H9 (cell line): ENCODE data around the gene CENPC. TPM values are rescaled to one million over a fixed set of nuclear protein-coding genes. Genes with fewer than 3 reads are reported as not detected.

ENCODE experiments used
- DNase-seq: peaks from one replicate; pipeline ENCODE4 v3.0.0-alpha.2; 2017
- H2AFZ ChIP-seq: one replicate; pipeline ENCODE4 v1.6.1; 2013; ENCODE audit warnings: mild to moderate bottlenecking, low read length, control low read depth, moderate library complexity
- H2AK5ac ChIP-seq: 2 replicates; pipeline ENCODE4 v1.6.1; 2013; ENCODE audit warnings: low read length, control low read depth, mixed read lengths; ENCODE audit not compliant: insufficient read length
- H2BK120ac ChIP-seq: one replicate; pipeline ENCODE4 v1.6.1; 2013; ENCODE audit warnings: low read depth, mild to moderate bottlenecking, low read length, control low read depth, inconsistent platforms; ENCODE audit not compliant: poor library complexity, severe bottlenecking
- H2BK12ac ChIP-seq: 2 replicates; pipeline ENCODE4 v1.6.1; 2013; ENCODE audit warnings: low read length, control low read depth, mixed read lengths, low read depth; ENCODE audit not compliant: insufficient read length
- H2BK15ac ChIP-seq: 2 replicates; pipeline ENCODE4 v1.6.1; 2013; ENCODE audit warnings: low read depth, low read length, control low read depth
- H2BK20ac ChIP-seq: one replicate; pipeline ENCODE4 v1.6.1; 2013; ENCODE audit warnings: low read depth, mild to moderate bottlenecking, low read length, control low read depth, inconsistent platforms; ENCODE audit not compliant: poor library complexity, severe bottlenecking
- H2BK5ac ChIP-seq: 2 replicates; pipeline ENCODE4 v1.6.1; 2013; ENCODE audit warnings: low read length, control low read depth, mixed read lengths; ENCODE audit not compliant: insufficient read length
- H3K14ac ChIP-seq: 2 replicates; pipeline ENCODE4 v1.6.1; 2013; ENCODE audit warnings: low read length, control low read depth; ENCODE audit not compliant: insufficient read depth
- H3K18ac ChIP-seq: 2 replicates; pipeline ENCODE4 v1.6.1; 2013; ENCODE audit warnings: low read depth, mild to moderate bottlenecking, mixed read lengths, low read length, control low read depth; ENCODE audit not compliant: insufficient read length
- H3K23ac ChIP-seq: 2 replicates; pipeline ENCODE4 v1.6.1; 2013; ENCODE audit warnings: low read length, control low read depth, mixed read lengths, low read depth; ENCODE audit not compliant: insufficient read length
- H3K23me2 ChIP-seq: 2 replicates; pipeline ENCODE4 v1.6.1; 2013; ENCODE audit warnings: low read depth, mild to moderate bottlenecking, mixed read lengths, low read length, control low read depth; ENCODE audit not compliant: insufficient read length, poor library complexity, severe bottlenecking
- H3K27ac ChIP-seq: 2 replicates; pipeline ENCODE4 v1.5.1; 2013; ENCODE audit warnings: low read length, control low read depth, mixed read lengths, low read depth; ENCODE audit not compliant: insufficient read length
- H3K27me3 ChIP-seq: 2 replicates; pipeline ENCODE4 v1.6.1; 2013; ENCODE audit warnings: low read length, control low read depth, inconsistent platforms; ENCODE audit not compliant: insufficient read depth
- H3K4ac ChIP-seq: 2 replicates; pipeline ENCODE4 v1.6.1; 2013; ENCODE audit warnings: low read depth, mild to moderate bottlenecking, control low read depth, inconsistent platforms, low read length, moderate library complexity
- H3K4me1 ChIP-seq: 2 replicates; pipeline ENCODE4 v1.6.1; 2013; ENCODE audit warnings: low read length, control low read depth, inconsistent platforms; ENCODE audit not compliant: insufficient read depth
- H3K4me2 ChIP-seq: 2 replicates; pipeline ENCODE4 v1.6.1; 2013; ENCODE audit warnings: low read length, control low read depth, mixed read lengths; ENCODE audit not compliant: insufficient read length, insufficient read depth
- H3K56ac ChIP-seq: 2 replicates; pipeline ENCODE4 v1.6.1; 2013; ENCODE audit warnings: low read depth, mild to moderate bottlenecking, mixed read lengths, low read length, control low read depth; ENCODE audit not compliant: insufficient read length
- H3K79me1 ChIP-seq: 2 replicates; pipeline ENCODE4 v1.6.1; 2013; ENCODE audit warnings: low read depth, mild to moderate bottlenecking, moderate library complexity, low read length, control low read depth, inconsistent platforms; ENCODE audit not compliant: insufficient read depth, poor library complexity, severe bottlenecking
- H3K79me2 ChIP-seq: 2 replicates; pipeline ENCODE4 v1.6.1; 2013; ENCODE audit warnings: low read length, control low read depth, inconsistent platforms; ENCODE audit not compliant: insufficient read depth
- H3K9ac ChIP-seq: 2 replicates; pipeline ENCODE4 v1.6.1; 2013; ENCODE audit warnings: low read length, control low read depth, mixed read lengths; ENCODE audit not compliant: insufficient read length; ENCODE audit errors: extremely low read depth
- H3K9me3 ChIP-seq: one replicate; pipeline ENCODE4 v1.6.1; 2013; ENCODE audit warnings: low read depth, low read length, inconsistent platforms; ENCODE audit not compliant: control insufficient read depth
- H3T11ph ChIP-seq: one replicate; pipeline ENCODE4 v1.6.1; 2013; ENCODE audit warnings: mild to moderate bottlenecking, low read length, control low read depth, inconsistent platforms
- H4K20me1 ChIP-seq: one replicate; pipeline ENCODE4 v1.6.1; 2013; ENCODE audit not compliant: control insufficient read depth, insufficient read length, insufficient read depth
- H4K5ac ChIP-seq: 2 replicates; pipeline ENCODE4 v1.6.1; 2013; ENCODE audit warnings: low read depth, mild to moderate bottlenecking, mixed read lengths, low read length, control low read depth; ENCODE audit not compliant: insufficient read length
- H4K8ac ChIP-seq: replicated peaks from 2 replicates; pipeline ENCODE4 v1.6.1; 2013; ENCODE audit warnings: low read length, control low read depth, mixed read lengths, low read depth; ENCODE audit not compliant: insufficient read length
- H4K91ac ChIP-seq: 2 replicates; pipeline ENCODE4 v1.6.1; 2013; ENCODE audit warnings: low read depth, mild to moderate bottlenecking, moderate library complexity, mixed read lengths, low read length, control low read depth; ENCODE audit not compliant: insufficient read length
- H3K27ac Mint-ChIP-seq, 3 experiments: 2 replicates in 2 of 3; 3 replicates in 1 of 3; pipeline ENCODE4 v1.8.0; 2020 to 2021; ENCODE audit warnings: mixed read lengths in 3 of 3, mild to moderate bottlenecking in 1 of 3, moderate library complexity in 1 of 3
- H3K27me3 Mint-ChIP-seq: 2 replicates; pipeline ENCODE4 v1.8.0; 2021; ENCODE audit warnings: low read depth, mild to moderate bottlenecking, moderate library complexity, mixed read lengths
- H3K36me3 Mint-ChIP-seq, 3 experiments: 2 replicates in 2 of 3; 3 replicates in 1 of 3; pipeline ENCODE4 v1.8.0; 2020 to 2021; ENCODE audit warnings: low read depth in 3 of 3, mixed read lengths in 3 of 3; ENCODE audit not compliant: insufficient read depth in 1 of 3
- H3K4me1 Mint-ChIP-seq, 2 experiments: 2 replicates each; pipeline ENCODE4 v1.8.0; 2020; ENCODE audit warnings: mixed read lengths in 2 of 2
- H3K4me3 Mint-ChIP-seq, 2 experiments: 2 replicates in 1 of 2; 3 replicates in 1 of 2; pipeline ENCODE4 v1.8.0; 2020 to 2021; ENCODE audit warnings: mild to moderate bottlenecking in 2 of 2, mixed read lengths in 2 of 2, moderate library complexity in 1 of 2
- H3K9me3 Mint-ChIP-seq, 2 experiments: 2 replicates in 1 of 2; 3 replicates in 1 of 2; pipeline ENCODE4 v1.8.0; 2020; ENCODE audit warnings: mild to moderate bottlenecking in 2 of 2, mixed read lengths in 2 of 2, moderate library complexity in 1 of 2
- CTCF ChIP-seq: fragments of 200-600 bp; sonication (generic); conservative IDR thresholded peaks from 3 replicates; pipeline ENCODE4 v1.8.0; 2021; ENCODE audit warnings: antibody characterized with exemption, mild to moderate bottlenecking
- WGBS: extraction: QIAGEN DNeasy Blood & Tissue Kit; methylation state at CpG from one replicate; pipeline ENCODE4 v1.1.7; 2013; ENCODE audit warnings: missing lambda C conversion rate, low lambda C conversion rate, mixed read lengths; ENCODE audit not compliant: insufficient read length; ENCODE audit errors: extremely low coverage; 5-methylcytosine and 5-hydroxymethylcytosine counted together
- total RNA-seq: library from RNA; stranded (reverse); gene quantifications from 2 replicates; pipeline ENCODE4 v1.2.1, GENCODE V29; 2021

Gene CENPC
- total RNA-seq, 1 experiment from 2014 or later, result 18.8 TPM

DNA sequence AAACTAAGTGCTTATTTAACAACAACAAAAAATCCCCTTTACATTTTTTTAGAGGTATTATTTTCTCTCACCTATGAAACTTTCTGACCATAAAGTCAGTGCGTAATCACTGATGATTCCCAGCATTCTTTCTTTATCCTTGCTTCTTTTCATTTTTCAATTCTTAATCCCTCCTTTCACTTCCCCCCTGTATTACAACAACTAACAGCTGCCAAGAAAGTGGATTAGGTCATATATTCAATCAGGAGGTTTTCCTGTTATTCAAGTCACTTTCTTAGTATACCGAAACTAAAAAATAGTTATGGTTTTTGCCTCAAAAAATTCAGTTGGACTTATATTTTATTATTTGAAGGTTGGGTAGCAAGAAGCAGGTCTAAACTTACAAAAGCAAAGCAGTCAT is 11.1 kb upstream of the CENPC start:
- no peaks in the 10 kb centered on the region for H3K4me1 ChIP-seq
- H3K9ac ChIP-seq, result no peak overlapping the region
- Mint-ChIP-seq H3K4me3 (no peak overlapping the region), H3K27me3 (no peaks in the 10 kb centered on the region), H3K4me1 (peaks cover 5% of the 10 kb centered on the region in 2 experiments), H3K9me3 (no peaks in the 10 kb centered on the region), H3K27ac (no peak overlapping the region), H3K36me3 (no peaks in the 10 kb centered on the region)
- no peak overlapping the region for H2BK20ac ChIP-seq
- H2BK5ac ChIP-seq, result no peak overlapping the region
- H3K23me2 ChIP-seq, result no peaks in the 10 kb centered on the region
- H3T11ph ChIP-seq, result no peak overlapping the region
- H2BK120ac ChIP-seq, result no peak overlapping the region
- H3K27me3 ChIP-seq, result no peaks in the 10 kb centered on the region
- no peak overlapping the region for H3K56ac ChIP-seq
- DNase-seq, result no peak
- no peak overlapping the region for H2BK15ac ChIP-seq
- no peak overlapping the region for H3K27ac ChIP-seq
- no peak overlapping the region for H4K5ac ChIP-seq
- no CpG with 5 or more reads among the region's 2 CpGs for WGBS
- H3K18ac ChIP-seq, result no peak overlapping the region
- H2AK5ac ChIP-seq, result no peak overlapping the region
- TF ChIP-seq CTCF, result no peak
- no peaks in the 10 kb centered on the region for H3K9me3 ChIP-seq
- no peak overlapping the region for H2BK12ac ChIP-seq
- no peak overlapping the region for H2AFZ ChIP-seq
- H3K23ac ChIP-seq, result no peak overlapping the region
- no peak overlapping the region for H3K4me2 ChIP-seq
- H3K79me1 ChIP-seq, result no peaks in the 10 kb centered on the region
- H4K91ac ChIP-seq, result no peak overlapping the region
- H3K4ac ChIP-seq, result no peak overlapping the region
- H3K79me2 ChIP-seq, result no peaks in the 10 kb centered on the region
- no peak overlapping the region for H3K14ac ChIP-seq
- no peaks in the 10 kb centered on the region for H4K20me1 ChIP-seq
- H4K8ac ChIP-seq, result no peak overlapping the region
